H1 (cell line): ENCODE results near the gene PDK2. TPM values are rescaled to one million over a fixed set of nuclear protein-coding genes. Genes with fewer than 3 reads are reported as not detected.

ENCODE experiments used
- CTCF ChIA-PET: fragments of 300-600 bp; sonication (Branson Sonifier 250); formaldehyde crosslinking; loops from one replicate; lab custom pipeline; 2021; ENCODE audit not compliant: partially characterized antibody; lab: Charles Lee
- POLR2A ChIA-PET: fragments of 300-600 bp; sonication (Branson Sonifier 250); formaldehyde crosslinking; loops from one replicate; lab custom pipeline; 2021; ENCODE audit warnings: inconsistent platforms; ENCODE audit not compliant: partially characterized antibody; lab: Charles Lee
- DNase-seq, 2 experiments: peaks; one replicate each; pipeline versions ENCODE4 v3.0.0 to v3.0.0-alpha.2; 2010 to 2022; ENCODE audit warnings: low spot score in 2 of 2, low read depth in 1 of 2, mixed read lengths in 1 of 2
- FAIRE-seq: peaks from 2 replicates; lab custom pipeline; 2011; peaks lifted over from hg19 to GRCh38; lab: Jason Lieb, UNC
- H2AFZ ChIP-seq: 2 replicates; pipeline ENCODE4 v1.8.1; 2012; ENCODE audit warnings: low read length, inconsistent platforms
- H2AK5ac ChIP-seq: 2 replicates; pipeline ENCODE4 v1.6.1; 2013; ENCODE audit warnings: low read depth, low read length
- H2BK120ac ChIP-seq: replicated peaks from 2 replicates; pipeline ENCODE3; 2013; ENCODE audit warnings: low read depth, low read length, inconsistent platforms
- H2BK12ac ChIP-seq: 2 replicates; pipeline ENCODE4 v1.6.1; 2013; ENCODE audit warnings: low read depth, low read length
- H2BK15ac ChIP-seq: 2 replicates; pipeline ENCODE4 v1.6.1; 2013; ENCODE audit warnings: low read length
- H2BK20ac ChIP-seq: 2 replicates; pipeline ENCODE4 v1.6.1; 2013; ENCODE audit warnings: low read length
- H2BK5ac ChIP-seq: 2 replicates; pipeline ENCODE4 v1.6.1; 2013; ENCODE audit warnings: low read depth, low read length
- H3K14ac ChIP-seq: 2 replicates; pipeline ENCODE4 v1.6.1; 2013; ENCODE audit warnings: inconsistent platforms; ENCODE audit not compliant: insufficient read length
- H3K18ac ChIP-seq: 2 replicates; pipeline ENCODE4 v1.6.1; 2013; ENCODE audit warnings: low read length; ENCODE audit errors: extremely low read depth
- H3K23ac ChIP-seq: 2 replicates; pipeline ENCODE4 v1.6.1; 2013; ENCODE audit warnings: inconsistent platforms; ENCODE audit not compliant: insufficient read length
- H3K23me2 ChIP-seq: 2 replicates; pipeline ENCODE4 v1.6.1; 2013; ENCODE audit warnings: low read depth, low read length
- H3K27ac ChIP-seq: 2 replicates; pipeline ENCODE4 v1.6.1; 2011; ENCODE audit warnings: low read depth, low read length, inconsistent platforms
- H3K27me3 ChIP-seq, 4 experiments: replicated peaks in 1 of 4; 1 replicate in 1 of 4; 2 replicates in 3 of 4; pipeline versions ENCODE4 v1.6.1 to v1.8.1; 2011 to 2013; ENCODE audit warnings: low read length in 3 of 4, mild to moderate bottlenecking in 3 of 4, inconsistent platforms in 2 of 4, mixed read lengths in 2 of 4, moderate library complexity in 1 of 4; ENCODE audit not compliant: control insufficient read depth in 3 of 4, insufficient read depth in 3 of 4; ENCODE audit errors: extremely low read depth in 1 of 4
- H3K36me3 ChIP-seq, 4 experiments: 2 replicates each; pipeline versions ENCODE4 v1.6.1 to v1.8.1; 2011 to 2013; ENCODE audit warnings: mild to moderate bottlenecking in 4 of 4, low read length in 3 of 4, moderate library complexity in 2 of 4, control low read depth in 1 of 4, inconsistent platforms in 1 of 4; ENCODE audit not compliant: insufficient read depth in 4 of 4, control insufficient read depth in 2 of 4
- H3K4ac ChIP-seq: replicated peaks from 2 replicates; pipeline ENCODE3; 2013; ENCODE audit warnings: low read length, low read depth, mixed read lengths, inconsistent platforms; ENCODE audit not compliant: insufficient read length
- H3K4me1 ChIP-seq, 4 experiments: replicated peaks in 1 of 4; 1 replicate in 1 of 4; 2 replicates in 3 of 4; pipeline versions ENCODE4 v1.6.1 to v1.8.1; 2011 to 2013; ENCODE audit warnings: low read length in 3 of 4, inconsistent platforms in 2 of 4, mixed read lengths in 1 of 4; ENCODE audit not compliant: insufficient read depth in 4 of 4, control insufficient read depth in 3 of 4
- H3K4me2 ChIP-seq, 2 experiments: 2 replicates each; pipeline versions ENCODE4 v1.6.1 to v1.8.1; 2011 to 2013; ENCODE audit warnings: low read depth in 2 of 2, low read length in 2 of 2, control low read depth in 1 of 2, inconsistent platforms in 1 of 2, mild to moderate bottlenecking in 1 of 2; ENCODE audit not compliant: insufficient read depth in 1 of 2
- H3K4me3 ChIP-seq, 4 experiments: fragments of 200-600, 300-600 bp in 1 of 4; sonication (generic), shearing (Covaris generic), sonication (Bioruptor Twin) in 1 of 4; 2 replicates each; pipeline versions ENCODE4 v1.5.1 to v1.8.1; 2011 to 2016; ENCODE audit warnings: low read length in 4 of 4, low read depth in 3 of 4, control low read depth in 2 of 4, inconsistent platforms in 2 of 4, mild to moderate bottlenecking in 2 of 4, mixed read lengths in 1 of 4, moderate library complexity in 1 of 4; ENCODE audit not compliant: insufficient read depth in 2 of 4; ENCODE audit errors: extremely low read depth in 1 of 4
- H3K56ac ChIP-seq: replicated peaks from 2 replicates; pipeline ENCODE3; 2013; ENCODE audit warnings: low read depth, mild to moderate bottlenecking, mixed read lengths, low read length, inconsistent platforms; ENCODE audit not compliant: insufficient read length
- H3K79me1 ChIP-seq: 2 replicates; pipeline ENCODE4 v1.6.1; 2013; ENCODE audit warnings: low read depth, low read length, control low read depth
- H3K79me2 ChIP-seq, 2 experiments: 2 replicates each; pipeline versions ENCODE4 v1.6.1 to v1.8.1; 2012 to 2013; ENCODE audit warnings: low read length in 2 of 2, mild to moderate bottlenecking in 2 of 2, inconsistent platforms in 1 of 2; ENCODE audit not compliant: insufficient read depth in 2 of 2, control insufficient read depth in 1 of 2
- H3K9ac ChIP-seq, 4 experiments: replicated peaks in 1 of 4; 1 replicate in 1 of 4; 2 replicates in 3 of 4; pipeline versions ENCODE4 v1.6.1 to v1.8.1; 2011 to 2013; ENCODE audit warnings: low read depth in 3 of 4, low read length in 3 of 4, control low read depth in 2 of 4, mild to moderate bottlenecking in 2 of 4, moderate library complexity in 2 of 4, inconsistent platforms in 1 of 4; ENCODE audit errors: extremely low read depth in 1 of 4
- H3K9me3 ChIP-seq, 2 experiments: 2 replicates each; pipeline versions ENCODE4 v1.6.1 to v1.8.1; 2012 to 2013; ENCODE audit warnings: mild to moderate bottlenecking in 2 of 2, moderate library complexity in 2 of 2, control low read depth in 1 of 2, inconsistent platforms in 1 of 2, low read depth in 1 of 2, low read length in 1 of 2, mixed read lengths in 1 of 2; ENCODE audit not compliant: insufficient read depth in 2 of 2
- H4K20me1 ChIP-seq, 2 experiments: replicated peaks in 1 of 2; 2 replicates each; pipeline versions ENCODE3 to v1.8.1; 2011 to 2013; ENCODE audit warnings: inconsistent platforms in 2 of 2, low read length in 2 of 2, mild to moderate bottlenecking in 1 of 2; ENCODE audit not compliant: insufficient read depth in 2 of 2, control insufficient read depth in 1 of 2
- H4K5ac ChIP-seq: 2 replicates; pipeline ENCODE4 v1.6.1; 2013; ENCODE audit warnings: low read length, low read depth, mixed read lengths, inconsistent platforms; ENCODE audit not compliant: insufficient read length
- H4K8ac ChIP-seq: 2 replicates; pipeline ENCODE4 v1.8.0; 2013; ENCODE audit warnings: mild to moderate bottlenecking, moderate library complexity, low read length, inconsistent platforms; ENCODE audit not compliant: insufficient read depth; ENCODE audit errors: extremely low read depth
- H4K91ac ChIP-seq: replicated peaks from 2 replicates; pipeline ENCODE3; 2013; ENCODE audit warnings: low read length, mixed read lengths, inconsistent platforms; ENCODE audit not compliant: insufficient read length
- ATF2 ChIP-seq: IDR thresholded peaks from 2 replicates; pipeline ENCODE4 v1.6.1; 2012; ENCODE audit warnings: low read length, inconsistent platforms
- HDAC2 ChIP-seq, 2 experiments: fragments of 300-600 bp in 1 of 2; sonication (generic) in 1 of 2; IDR thresholded peaks; 2 replicates each; pipeline ENCODE4 v1.6.1; 2011 to 2012; ENCODE audit warnings: low read depth in 2 of 2, low read length in 2 of 2, mild to moderate bottlenecking in 2 of 2, moderate library complexity in 2 of 2, borderline replicate concordance in 1 of 2, inconsistent platforms in 1 of 2
- JUND ChIP-seq: IDR thresholded peaks from 2 replicates; pipeline ENCODE4 v1.6.1; 2011; ENCODE audit warnings: mild to moderate bottlenecking, improper control_type of control experiment, low read length
- SIX5 ChIP-seq: IDR thresholded peaks from 2 replicates; pipeline ENCODE4 v1.6.1; 2011; ENCODE audit warnings: mild to moderate bottlenecking, low read depth, low read length
- SP2 ChIP-seq: IDR thresholded peaks from 2 replicates; pipeline ENCODE4 v1.6.1; 2012; ENCODE audit warnings: mild to moderate bottlenecking, low read length, inconsistent platforms
- WGBS, 2 experiments: shearing (Covaris generic) in 1 of 2; methylation state at CpG; one replicate each; pipeline versions ENCODE4 v1.1.6 to v1.1.7; 2013 to 2015; ENCODE audit warnings: low lambda C conversion rate in 2 of 2, mixed read lengths in 2 of 2, inconsistent platforms in 1 of 2, low coverage in 1 of 2, missing lambda C conversion rate in 1 of 2; ENCODE audit not compliant: insufficient replicate concordance in 2 of 2, insufficient coverage in 1 of 2, insufficient read length in 1 of 2; ENCODE audit errors: extremely low coverage in 1 of 2, missing lambda C conversion rate in 1 of 2; 5-methylcytosine and 5-hydroxymethylcytosine counted together
- polyA plus RNA-seq, 7 experiments: library from polyadenylated mRNA; depleted of rRNA in 3 of 7; stranded (reverse) in 5 of 7; unstranded in 2 of 7; fragments of >200 nt in 5 of 7; fragments of 200-250 nt in 2 of 7; gene quantifications; 1 replicate in 5 of 7; 2 replicates in 1 of 7; 4 replicates in 1 of 7; pipeline versions ENCODE4 v1.2.1 to v1.2.3, GENCODE V29; 2011 to 2013; ENCODE audit warnings: missing spikeins in 2 of 7, mixed read lengths in 2 of 7
- total RNA-seq: library from RNA; stranded (reverse); fragmentation: NEBNext Ultra II Directional; extraction: Animal tissue kit (Norgen Biotek cat#: 25700); gene quantifications from 2 replicates; pipeline ENCODE4 v1.2.1, GENCODE V29; 2021

PDK2 gene
- total and polyA plus RNA-seq, 2 of the 8 experiments (the other 6 are each of a cell fraction or from before 2014, with no cell fraction given) = 18.3 to 121 TPM

GRCh38 chr17:50141745-50142110 lies 46.6 kb downstream of the PDK2 start:
- Histone ChIP-seq H3K9me3 (no peaks in the 10 kb centered on the region), H2BK15ac (no peak overlapping the region), H3K23me2 (no peaks in the 10 kb centered on the region; the same call in 1 of the 2 replicates), H3K4ac (no peak overlapping the region), H4K91ac (no peak overlapping the region), H3K79me1 (peaks cover 2% of the 10 kb centered on the region; the same call in 1 of the 2 replicates), H3K18ac (no peak overlapping the region), H2AFZ (no peak overlapping the region), H3K56ac (no peak overlapping the region), H4K8ac (no peak overlapping the region), H2BK5ac (no peak overlapping the region), H2BK120ac (no peak overlapping the region), H2BK12ac (no peak overlapping the region), H3K27me3 (no peaks in the 10 kb centered on the region), H3K27ac (no peak overlapping the region), H4K5ac (no peak overlapping the region), H3K14ac (no peak overlapping the region), H2AK5ac (no peak overlapping the region), H4K20me1 (peaks cover 9 to 10% of the 10 kb centered on the region in 2 experiments), H3K4me3 (no peak overlapping the region), H3K23ac (no peak overlapping the region), H3K4me1 (peaks cover 0 to 14% (median 2%) of the 10 kb centered on the region in 4 experiments; a peak in 3 of 7 replicates), H3K79me2 (no peaks in the 10 kb centered on the region; a peak in 1 of 4 replicates), H2BK20ac (no peak overlapping the region), H3K4me2 (no peak overlapping the region), H3K36me3 (peaks cover 3 to 19% (median 12%) of the 10 kb centered on the region in 4 experiments; a peak in 5 of 8 replicates), H3K9ac (no peak overlapping the region)
- 96% methylated on average over 8 of the region's 8 CpGs; no CpG with 5 or more reads in 1 of the 2 experiments for WGBS, 2 experiments
- no peak for FAIRE-seq
- no peak for DNase-seq
- ChIA-PET POLR2A (interaction anchor here (1.2 kb wide), 1 partner anchor 10 kb away, joined by 3 read pairs; no protein-coding TSS in a partner anchor), CTCF (interaction anchor here (0.8 to 21.6 kb wide), 7 partner anchors 6 to 155 kb away, joined by 3 to 299 read pairs (median 27); partner anchors contain the start of genes PPP1R9B and SAMD14)
- TF ChIP-seq SP2 (no peak), SIX5 (no peak), JUND (no peak), ATF2 (no peak), HDAC2 (IDR thresholded peaks at IDR 0.05; ENCODE audit: borderline replicate concordance in 1 of 2, low read depth in 2 of 2, low read length in 2 of 2) (no peak)
